Activated CD4-positive, alpha-beta T cell treated with anti-CD3 and anti-CD28 coated beads, Interleukin-2, amount 10 ng/mL, durations not matched to agents 7 days and 5 days (primary cell): ENCODE data around the gene CAVIN1. TPM values are rescaled to one million over a fixed set of nuclear protein-coding genes. Genes with fewer than 3 reads are reported as not detected.
"Not testable (repeated sequence)": the region's sequence is repeated elsewhere in the genome, so short reads cannot be mapped to it uniquely, and the experiment has no call there.

Experiments
- CTCF ChIA-PET: fragments of 350-600 bp; sonication (Branson Sonifier 250); formaldehyde crosslinking; loops from one replicate; lab custom pipeline; 2021; ENCODE audit warnings: antibody characterized with exemption; lab: Charles Lee
- POLR2A ChIA-PET: fragments of 350-600 bp; sonication (Branson Sonifier 250); formaldehyde crosslinking; loops from one replicate; lab custom pipeline; 2021; ENCODE audit warnings: antibody characterized with exemption; lab: Charles Lee
- DNase-seq: peaks from one replicate; pipeline ENCODE4 v3.0.0-alpha.2; 2020
- H3K27ac Mint-ChIP-seq: one replicate; pipeline ENCODE4 v1.8.0; 2021; ENCODE audit warnings: mild to moderate bottlenecking, moderate library complexity, mixed read lengths
- H3K27me3 Mint-ChIP-seq: one replicate; pipeline ENCODE4 v1.8.0; 2021; ENCODE audit warnings: mixed read lengths
- H3K36me3 Mint-ChIP-seq: one replicate; pipeline ENCODE4 v1.8.0; 2021; ENCODE audit warnings: low read depth, mixed read lengths
- H3K4me1 Mint-ChIP-seq: one replicate; pipeline ENCODE4 v1.8.0; 2021; ENCODE audit warnings: mixed read lengths
- H3K4me3 Mint-ChIP-seq: one replicate; pipeline ENCODE4 v1.8.0; 2021; ENCODE audit warnings: mild to moderate bottlenecking, moderate library complexity, mixed read lengths
- H3K9me3 Mint-ChIP-seq: one replicate; pipeline ENCODE4 v1.8.0; 2021; ENCODE audit warnings: mixed read lengths
- total RNA-seq, 2 experiments: library from RNA; stranded (reverse); gene quantifications; one replicate each; pipeline ENCODE4 v1.2.3, GENCODE V29; 2021

Gene CAVIN1
- total RNA-seq, 2 experiments from 2014 or later = 1.5 to 1.6 TPM

GRCh38 chr17:42424991-42425610, 2.0 kb upstream of the CAVIN1 start:
- H3K27ac Mint-ChIP-seq = no peak overlapping the region
- no peaks in the 10 kb centered on the region for H3K9me3 Mint-ChIP-seq
- ChIA-PET CTCF (interaction anchor here (0.6 to 1.2 kb wide), 2 partner anchors 10 to 113 kb away, joined by 3 to 5 read pairs; no protein-coding TSS in a partner anchor), POLR2A (no interaction called here)
- H3K36me3 Mint-ChIP-seq = no peaks in the 10 kb centered on the region
- no peak for DNase-seq
- peaks cover 53% of the 10 kb centered on the region for H3K27me3 Mint-ChIP-seq
- no peak overlapping the region for H3K4me3 Mint-ChIP-seq
- H3K4me1 Mint-ChIP-seq = peaks cover 19% of the 10 kb centered on the region

DNA sequence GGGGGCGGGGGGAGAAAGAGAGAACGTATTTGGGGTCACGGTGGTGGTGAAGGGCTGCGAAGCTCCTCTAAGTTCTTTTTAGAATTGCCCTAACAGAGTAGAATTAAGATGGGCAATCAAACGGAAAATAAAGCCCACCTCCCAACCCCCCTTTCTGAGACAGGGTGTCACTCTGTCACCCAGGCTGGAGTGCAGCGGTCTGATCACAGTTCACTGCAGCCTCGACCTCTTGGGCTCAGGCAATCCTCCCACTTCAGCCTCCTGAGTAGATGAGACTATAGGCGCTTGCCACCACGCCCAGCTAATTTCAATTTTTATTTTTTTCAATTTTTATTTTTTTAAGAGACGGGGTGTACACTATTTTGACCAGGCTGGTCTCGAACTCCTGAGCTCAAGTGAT, 710 bp upstream of the CAVIN1 start:
- no peak for DNase-seq
- ChIA-PET CTCF (interaction anchor here (0.7 to 2.2 kb wide), 9 partner anchors 11 to 236 kb away, joined by 4 to 12 read pairs (median 5); no protein-coding TSS in a partner anchor), POLR2A (interaction anchor here (0.6 kb wide), 1 partner anchor 82 kb away, joined by 5 read pairs; no protein-coding TSS in a partner anchor)
- H3K27ac Mint-ChIP-seq = no peak overlapping the region
- H3K27me3 Mint-ChIP-seq = peaks cover 59% of the 10 kb centered on the region
- no peak overlapping the region for H3K4me3 Mint-ChIP-seq
- H3K9me3 Mint-ChIP-seq = no peaks in the 10 kb centered on the region
- H3K4me1 Mint-ChIP-seq = peaks cover 19% of the 10 kb centered on the region
- H3K36me3 Mint-ChIP-seq = no peaks in the 10 kb centered on the region

DNA sequence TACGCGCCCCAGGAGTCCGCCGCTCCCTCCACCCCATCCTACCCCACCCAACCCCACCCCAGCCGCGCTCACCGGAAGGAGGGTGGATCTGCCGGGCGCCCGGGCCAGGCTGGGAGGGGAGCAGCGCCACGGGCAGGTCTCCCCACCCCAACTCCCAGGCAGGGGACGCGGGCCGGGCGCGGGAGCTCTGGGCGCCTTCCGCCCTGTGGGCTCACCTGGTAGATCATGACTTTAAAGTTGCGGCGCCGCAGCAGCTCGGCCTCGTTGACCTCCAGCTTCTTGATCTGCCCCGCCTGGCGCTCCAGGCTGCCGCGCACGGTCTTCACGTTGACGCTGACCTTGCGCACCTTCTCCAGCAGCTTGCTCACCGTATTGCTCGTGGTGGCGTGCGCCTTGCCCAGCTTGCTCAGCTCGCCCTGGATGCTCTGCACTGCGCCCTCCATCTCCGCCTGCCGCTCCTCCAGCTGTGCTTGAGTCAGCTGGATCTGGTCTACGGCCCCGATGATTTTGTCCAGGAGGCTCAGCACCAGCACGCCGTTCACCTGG, 571 bp downstream of the CAVIN1 start:
- H3K27ac Mint-ChIP-seq = no peak overlapping the region
- peaks cover 51% of the 10 kb centered on the region for H3K27me3 Mint-ChIP-seq

DNA sequence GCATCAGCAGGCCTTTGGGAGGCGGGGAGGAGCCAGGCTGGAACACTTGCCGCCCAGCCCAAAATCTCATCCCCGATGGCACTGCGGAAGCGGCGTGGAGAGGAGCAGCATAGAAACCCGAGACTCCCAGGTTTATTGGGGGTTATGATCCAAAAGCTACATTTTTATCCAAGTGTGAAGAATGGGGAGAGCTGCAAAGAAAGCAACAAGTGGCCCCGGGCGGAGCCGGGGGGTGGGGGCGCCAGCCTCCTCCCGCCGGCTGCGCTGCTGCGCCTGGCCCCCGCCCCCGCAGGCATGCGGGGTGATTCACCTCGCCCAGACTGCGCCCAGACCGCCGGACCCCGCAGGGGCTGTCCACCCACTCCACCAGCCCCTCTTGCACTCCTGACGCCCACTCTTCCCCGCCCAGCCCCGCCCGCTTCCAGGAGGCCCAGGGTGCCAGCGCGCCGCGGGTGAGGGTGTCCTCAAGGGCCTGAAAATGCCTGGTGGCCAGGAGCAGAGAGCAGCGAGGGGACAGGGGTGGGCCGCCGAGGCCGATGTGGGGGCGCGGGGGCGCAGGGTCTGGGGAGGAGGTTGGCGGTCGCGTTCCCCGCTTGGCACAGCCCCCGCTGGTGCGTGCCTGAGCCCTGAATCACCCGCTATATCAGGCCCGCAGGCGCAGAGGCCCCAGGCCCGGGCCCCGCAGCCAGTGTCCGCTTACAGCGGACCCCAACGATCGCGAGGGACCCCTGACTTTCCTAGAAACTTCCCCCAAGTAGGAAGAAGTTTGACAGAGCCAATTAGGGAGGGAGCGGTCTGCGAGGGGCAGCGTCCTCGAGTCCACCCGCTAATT, 1.3 kb downstream of the CAVIN1 start:
- H3K36me3 Mint-ChIP-seq = no peaks in the 10 kb centered on the region
- H3K4me3 Mint-ChIP-seq = peak overlapping the region; percentile 56
- ChIA-PET POLR2A (interaction anchor here (0.6 to 0.9 kb wide), 2 partner anchors 8 to 96 kb away, joined by 3 to 4 read pairs; no protein-coding TSS in a partner anchor), CTCF (interaction anchor here (1.3 to 2.1 kb wide), 8 partner anchors 8 to 226 kb away, joined by 3 to 9 read pairs (median 5); no protein-coding TSS in a partner anchor)
- no peak for DNase-seq
- H3K27ac Mint-ChIP-seq = no peak overlapping the region
- H3K27me3 Mint-ChIP-seq = peaks cover 51% of the 10 kb centered on the region
- H3K9me3 Mint-ChIP-seq = no peaks in the 10 kb centered on the region
- H3K4me1 Mint-ChIP-seq = peaks cover 19% of the 10 kb centered on the region

More for the DNA sequence above, 571 bp downstream of the CAVIN1 start:
- Mint-ChIP-seq H3K4me3 (peak overlapping the region; percentile 67), H3K9me3 (no peaks in the 10 kb centered on the region), H3K36me3 (no peaks in the 10 kb centered on the region), H3K4me1 (peaks cover 19% of the 10 kb centered on the region)
- ChIA-PET CTCF (interaction anchor here (0.6 to 2.2 kb wide), 11 partner anchors 9 to 227 kb away, joined by 3 to 12 read pairs (median 5); no protein-coding TSS in a partner anchor), POLR2A (interaction anchor here (0.6 to 0.9 kb wide), 2 partner anchors 8 to 95 kb away, joined by 3 to 4 read pairs; no protein-coding TSS in a partner anchor)
- DNase-seq = peak; percentile 24

DNA sequence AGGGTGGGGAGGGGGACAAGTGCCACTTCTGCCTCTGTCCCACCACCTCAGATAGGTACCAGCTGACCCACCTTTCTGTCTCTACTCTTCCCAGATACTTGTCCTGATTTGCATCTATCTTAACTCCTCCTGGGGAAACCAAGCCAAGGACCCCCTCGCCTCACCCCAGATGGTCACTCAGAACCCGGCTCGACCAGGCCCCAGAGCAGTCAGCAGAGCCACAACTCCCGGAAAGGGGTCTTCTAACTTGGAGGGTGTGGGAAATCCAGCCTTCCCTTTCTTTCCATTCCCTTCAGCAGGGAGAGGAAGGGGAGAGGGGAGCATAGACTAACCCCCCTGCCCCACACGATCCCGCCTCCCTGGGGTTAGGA, 1.9 kb downstream of the CAVIN1 start:
- Mint-ChIP-seq H3K9me3 (no peaks in the 10 kb centered on the region), H3K36me3 (no peaks in the 10 kb centered on the region), H3K4me3 (peak overlapping the region; percentile 51), H3K27ac (no peak overlapping the region), H3K27me3 (peaks cover 51% of the 10 kb centered on the region), H3K4me1 (peaks cover 19% of the 10 kb centered on the region)
- POLR2A ChIA-PET = interaction anchor here (0.5 kb wide), 1 partner anchor 109 kb away, joined by 3 read pairs; no protein-coding TSS in a partner anchor
- CTCF ChIA-PET = interaction anchor here (0.8 to 1.8 kb wide), 5 partner anchors 9 to 109 kb away, joined by 3 to 8 read pairs (median 4); no protein-coding TSS in a partner anchor
- DNase-seq = no peak

GRCh38 chr17:42417981-42418380, 5.1 kb downstream of the CAVIN1 start:
- DNase-seq, POLR2A ChIA-PET, H3K36me3 Mint-ChIP-seq, H3K9me3 Mint-ChIP-seq, CTCF ChIA-PET, H3K4me3 Mint-ChIP-seq: not testable (repeated sequence)
- Mint-ChIP-seq H3K27ac (peak overlapping the region; percentile 46), H3K4me1 (peaks cover 34% of the 10 kb centered on the region), H3K27me3 (peaks cover 30% of the 10 kb centered on the region)

- DNase-seq = peak; percentile 71
- H3K4me1 Mint-ChIP-seq = peaks cover 19% of the 10 kb centered on the region
- H3K36me3 Mint-ChIP-seq = peaks cover 2% of the 10 kb centered on the region
- peak overlapping the region; percentile 90 for H3K27ac Mint-ChIP-seq
- H3K9me3 Mint-ChIP-seq = no peaks in the 10 kb centered on the region
- H3K4me3 Mint-ChIP-seq = peak overlapping the region; percentile 68
- peaks cover 3% of the 10 kb centered on the region for H3K27me3 Mint-ChIP-seq
- CTCF ChIA-PET = interaction anchor here (0.7 to 2.9 kb wide), 8 partner anchors 8 to 122 kb away, joined by 3 to 9 read pairs (median 5); partner anchors contain the start of genes CAVIN1 and NAGLU
- POLR2A ChIA-PET = no interaction called here
Observed at GRCh38 chr17:42414704-42415409, 8.2 kb downstream of the CAVIN1 start.

GRCh38 chr17:42413464-42414040, 9.5 kb downstream of the CAVIN1 start:
- ChIA-PET POLR2A (interaction anchor here (0.6 kb wide), 2 partner anchors 9 to 16 kb away, joined by 3 to 4 read pairs; no protein-coding TSS in a partner anchor), CTCF (interaction anchor here (0.6 to 2.9 kb wide), 6 partner anchors 9 to 134 kb away, joined by 3 to 9 read pairs (median 3); partner anchors contain the start of gene CAVIN1)
- Mint-ChIP-seq H3K36me3 (peaks cover 2% of the 10 kb centered on the region), H3K4me3 (no peak overlapping the region), H3K27ac (no peak overlapping the region), H3K9me3 (no peaks in the 10 kb centered on the region), H3K27me3 (no peaks in the 10 kb centered on the region), H3K4me1 (peaks cover 19% of the 10 kb centered on the region)
- no peak for DNase-seq

DNA sequence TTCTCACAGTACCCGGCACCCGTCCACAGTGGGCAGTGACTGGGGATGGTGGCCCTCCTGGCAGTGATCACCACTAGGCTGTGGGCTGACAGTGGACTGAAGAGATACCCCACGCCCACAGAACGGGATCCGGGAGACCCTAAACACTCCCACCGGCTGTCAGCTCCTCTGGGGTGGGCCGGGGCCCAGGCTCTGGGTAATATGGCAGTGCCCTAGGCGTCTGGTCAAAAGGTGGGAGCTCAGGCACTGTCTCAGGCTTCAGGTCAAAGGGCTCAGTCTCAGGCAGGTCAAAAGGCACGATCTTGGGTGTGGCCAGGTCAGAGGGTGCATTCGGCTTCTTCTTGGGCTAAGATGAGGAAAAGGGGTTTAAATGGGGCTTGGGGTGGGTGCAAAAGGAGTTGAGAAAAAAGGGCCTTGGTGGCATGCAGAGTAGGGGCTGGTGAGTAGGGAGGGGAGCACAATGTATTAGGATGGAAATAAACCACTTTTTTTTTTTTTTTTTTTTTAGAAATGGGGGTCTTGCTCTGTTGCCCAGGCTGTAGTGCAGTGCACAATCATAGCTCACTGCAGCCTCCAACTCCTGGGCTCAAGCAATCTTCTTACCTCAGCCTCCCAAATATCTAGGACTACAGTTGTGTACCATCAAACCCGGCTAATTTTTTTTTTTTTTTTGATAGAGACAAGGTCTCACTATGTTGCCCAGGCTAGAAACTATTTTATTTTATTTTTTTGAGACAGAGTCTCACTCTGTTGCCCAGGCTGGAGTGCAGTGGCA, 11.0 kb downstream of the CAVIN1 start:
- CTCF ChIA-PET = interaction anchor here (1.4 to 14.5 kb wide), 3 partner anchors 9 to 94 kb away, joined by 4 to 357 read pairs (median 5); partner anchors contain the start of gene CAVIN1
- no peak overlapping the region for H3K4me3 Mint-ChIP-seq
- H3K27ac Mint-ChIP-seq = no peak overlapping the region
- DNase-seq = no peak
- peaks cover 2% of the 10 kb centered on the region for H3K36me3 Mint-ChIP-seq
- peaks cover 26% of the 10 kb centered on the region for H3K4me1 Mint-ChIP-seq
- no peaks in the 10 kb centered on the region for H3K27me3 Mint-ChIP-seq
- POLR2A ChIA-PET = no interaction called here
- no peaks in the 10 kb centered on the region for H3K9me3 Mint-ChIP-seq

GRCh38 chr17:42411361-42411760, 11.7 kb downstream of the CAVIN1 start:
- POLR2A ChIA-PET = interaction anchor here (1.0 kb wide), 1 partner anchor 45 kb away, joined by 3 read pairs; no protein-coding TSS in a partner anchor
- no peak overlapping the region for H3K27ac Mint-ChIP-seq
- peaks cover 2% of the 10 kb centered on the region for H3K36me3 Mint-ChIP-seq
- CTCF ChIA-PET = interaction anchor here (1.4 to 14.5 kb wide), 3 partner anchors 10 to 93 kb away, joined by 4 to 357 read pairs (median 5); partner anchors contain the start of gene CAVIN1
- H3K9me3 Mint-ChIP-seq = no peaks in the 10 kb centered on the region
- H3K4me3 Mint-ChIP-seq = no peak overlapping the region
- no peaks in the 10 kb centered on the region for H3K27me3 Mint-ChIP-seq
- H3K4me1 Mint-ChIP-seq = peaks cover 28% of the 10 kb centered on the region
- DNase-seq = no peak

GRCh38 chr17:42410319-42410685, 12.8 kb downstream of the CAVIN1 start:
- H3K27me3 Mint-ChIP-seq = no peaks in the 10 kb centered on the region
- POLR2A ChIA-PET = interaction anchor here (1.0 kb wide), 1 partner anchor 46 kb away, joined by 3 read pairs; no protein-coding TSS in a partner anchor
- H3K36me3 Mint-ChIP-seq = peaks cover 2% of the 10 kb centered on the region
- H3K4me3 Mint-ChIP-seq = no peak overlapping the region
- no peaks in the 10 kb centered on the region for H3K9me3 Mint-ChIP-seq
- no peak for DNase-seq
- H3K27ac Mint-ChIP-seq = no peak overlapping the region
- H3K4me1 Mint-ChIP-seq = peaks cover 27% of the 10 kb centered on the region
- CTCF ChIA-PET = interaction anchor here (0.9 to 14.5 kb wide), 4 partner anchors 11 to 92 kb away, joined by 4 to 357 read pairs (median 6); partner anchors contain the start of gene CAVIN1
